Measurements from ENCODE around the gene NOVA1.
A peak's percentile ranks its signal among the peaks of the same experiment; 100 is the strongest.

The NOVA1 gene

GRCh38 chr14:26525085-26525484 is 72.7 kb downstream of the NOVA1 start:
- TF ChIP-seq CTCF (IDR thresholded peaks at IDR 0.05; ENCODE audit: low read depth, low read length): no peak
- in situ Hi-C loops (cut with HindIII; ENCODE audit: low sequenced_read_pairs): no loop called here
- peak; percentile 16 for DNase-seq (ENCODE audit: low read depth, low spot score)
- H3K4me3 ChIP-seq (ENCODE audit: low read depth, low read length): no peak overlapping the region

- DNase-seq (ENCODE audit: low read depth, low spot score): peak; percentile 88
- in situ Hi-C loops (cut with HindIII; ENCODE audit: low sequenced_read_pairs): no loop called here
Observed at GRCh38 chr14:26522967-26523366, 74.9 kb downstream of the NOVA1 start.

GRCh38 chr14:26517771-26518170 is 80.1 kb downstream of the NOVA1 start:
- no peak for TF ChIP-seq CTCF (IDR thresholded peaks at IDR 0.05; ENCODE audit: low read depth, low read length)
- DNase-seq (ENCODE audit: low read depth, low spot score): no peak
- in situ Hi-C loops (cut with HindIII; ENCODE audit: low sequenced_read_pairs): no loop called here
- H3K4me3 ChIP-seq (ENCODE audit: low read depth, low read length): no peak overlapping the region

More at GRCh38 chr14:26522967-26523366, 74.9 kb downstream of the NOVA1 start:
- TF ChIP-seq CTCF (IDR thresholded peaks at IDR 0.05; ENCODE audit: low read depth, low read length): no peak
- no peak overlapping the region for H3K4me3 ChIP-seq (ENCODE audit: low read depth, low read length)

GRCh38 chr14:26500028-26500427 is 97.8 kb downstream of the NOVA1 start:
- in situ Hi-C loops (cut with HindIII; ENCODE audit: low sequenced_read_pairs): no loop called here
- H3K4me3 ChIP-seq (ENCODE audit: low read depth, low read length): no peak overlapping the region
- DNase-seq (ENCODE audit: low read depth, low spot score): no peak
- no peak for TF ChIP-seq CTCF (IDR thresholded peaks at IDR 0.05; ENCODE audit: low read depth, low read length)

- DNase-seq (ENCODE audit: low read depth, low spot score): no peak
- in situ Hi-C loops (cut with HindIII; ENCODE audit: low sequenced_read_pairs): no loop called here
- no peak for TF ChIP-seq CTCF (IDR thresholded peaks at IDR 0.05; ENCODE audit: low read depth, low read length)
- H3K4me3 ChIP-seq (ENCODE audit: low read depth, low read length): no peak overlapping the region
Observed at GRCh38 chr14:26499546-26499945, 98.3 kb downstream of the NOVA1 start.

- DNase-seq (ENCODE audit: low read depth, low spot score): no peak
- no peak for TF ChIP-seq CTCF (IDR thresholded peaks at IDR 0.05; ENCODE audit: low read depth, low read length)
- H3K4me3 ChIP-seq (ENCODE audit: low read depth, low read length): no peak overlapping the region
- in situ Hi-C loops (cut with HindIII; ENCODE audit: low sequenced_read_pairs): no loop called here
Observed at GRCh38 chr14:26486922-26487321, 110.9 kb downstream of the NOVA1 start.

- TF ChIP-seq CTCF (IDR thresholded peaks at IDR 0.05; ENCODE audit: low read depth, low read length): no peak
- H3K4me3 ChIP-seq (ENCODE audit: low read depth, low read length): no peak overlapping the region
- DNase-seq (ENCODE audit: low read depth, low spot score): no peak
- in situ Hi-C loops (cut with HindIII; ENCODE audit: low sequenced_read_pairs): no loop called here
Observed at GRCh38 chr14:26484562-26484961, 113.3 kb downstream of the NOVA1 start.

Data from astrocyte of the spinal cord (primary cell).